ENCODE data around the gene PAFAH1B2. TPM values are rescaled to one million over a fixed set of nuclear protein-coding genes. Genes with fewer than 3 reads are reported as not detected.
A peak's percentile ranks its signal among the peaks of the same experiment; 100 is the strongest.

PAFAH1B2 gene
- total and polyA plus RNA-seq, 2 of the 8 experiments (the other 6 are each of a cell fraction or from before 2014, with no cell fraction given), result 38.2 to 161 TPM

DNA sequence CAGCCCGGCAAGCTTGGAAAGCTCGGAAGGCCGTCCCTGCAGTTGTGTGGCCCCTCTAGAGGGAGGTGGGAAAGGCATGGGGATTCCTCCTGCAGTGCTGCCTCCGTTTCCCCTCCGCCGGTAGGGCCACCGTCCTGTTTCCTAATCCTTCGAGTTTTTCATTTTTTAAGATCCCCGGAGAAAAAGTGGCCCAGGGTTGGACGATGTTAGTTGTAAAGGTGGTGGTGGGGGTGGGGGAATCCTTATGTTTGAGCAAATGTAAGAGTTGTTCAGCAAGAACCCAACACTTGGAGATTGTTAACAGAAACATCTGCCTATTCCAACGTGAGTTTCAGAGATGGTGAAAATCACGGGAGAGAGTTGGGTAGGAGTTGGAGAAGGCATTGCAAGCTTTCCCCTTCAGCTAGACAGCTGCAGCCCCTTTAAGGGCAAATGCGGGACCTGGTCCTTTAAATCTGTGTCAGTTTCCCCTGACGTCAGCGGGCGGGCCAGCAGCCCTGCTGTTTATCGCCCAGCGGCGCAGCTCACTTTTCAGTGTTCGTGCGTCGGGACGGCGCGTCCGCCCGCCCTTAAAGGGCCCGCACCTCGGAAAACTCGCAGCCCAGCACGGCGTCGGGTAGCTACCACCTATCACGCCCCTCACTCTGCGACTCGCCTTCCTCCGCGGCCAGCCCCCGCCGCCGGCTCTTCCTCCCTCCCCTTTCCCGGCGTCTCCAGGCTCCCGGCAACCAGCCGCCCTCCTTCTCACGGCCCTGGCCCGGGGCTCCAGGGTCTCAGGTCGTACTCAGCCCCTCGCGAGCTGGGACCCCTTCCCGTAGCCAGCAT is 34.3 kb downstream of the PAFAH1B2 start, which contains the start of gene SIDT2:
Gene SIDT2 (plus strand): TSS at position 534 of the 825 bp plus-strand sequence. CDS start 521 bp downstream, outside the sequence.
- Histone ChIP-seq H3K23ac (ENCODE audit: insufficient read length) (no peak within 1 kb of the TSS), H2BK20ac (ENCODE audit: low read length) (no peak within 1 kb of the TSS), H2AFZ (ENCODE audit: low read length) (peak within 1 kb of the TSS; percentile 58; the same call in 1 of the 2 replicates), H4K5ac (ENCODE audit: insufficient read length, low read depth, low read length) (peak within 1 kb of the TSS; percentile 60), H2BK12ac (ENCODE audit: low read depth, low read length) (0 out of 2 replicates have a peak within 1 kb of the TSS, but pooled peaks have one; percentile 53), H3K9me3 (ENCODE audit: insufficient read depth in 2 of 2, low read depth in 1 of 2, low read length in 1 of 2) (no peaks in the 10 kb centered on the region), H4K91ac (replicated peaks; ENCODE audit: insufficient read length, low read length) (no peak within 1 kb of the TSS), H3K79me2 (ENCODE audit: control insufficient read depth in 1 of 2, insufficient read depth in 2 of 2, low read length in 2 of 2) (no peaks in the 10 kb centered on the region), H3K79me1 (ENCODE audit: low read depth, low read length) (no peaks in the 10 kb centered on the region; the same call in 1 of the 2 replicates), H3K4me1 (replicated peaks in 1 of 4; ENCODE audit: control insufficient read depth in 3 of 4, insufficient read depth in 4 of 4, low read length in 3 of 4) (peaks cover 6 to 16% (median 12%) of the 10 kb centered on the region in 4 experiments), H3K9ac (replicated peaks in 1 of 4; ENCODE audit: extremely low read depth in 1 of 4, low read depth in 3 of 4, low read length in 3 of 4) (peak within 1 kb of the TSS; percentile 34 to 74 (median 65)), H3K4ac (replicated peaks; ENCODE audit: insufficient read length, low read depth, low read length) (no peak within 1 kb of the TSS), H3K23me2 (ENCODE audit: low read depth, low read length) (peaks cover 11% of the 10 kb centered on the region), H4K20me1 (replicated peaks in 1 of 2; ENCODE audit: control insufficient read depth in 1 of 2, insufficient read depth in 2 of 2, low read length in 2 of 2) (peaks cover 1 to 4% of the 10 kb centered on the region in 2 experiments), H3K18ac (ENCODE audit: extremely low read depth, low read length) (no peak within 1 kb of the TSS; the same call in 1 of the 2 replicates), H3K36me3 (ENCODE audit: control insufficient read depth in 2 of 4, insufficient read depth in 4 of 4, low read length in 3 of 4) (peaks cover 0 to 4% (median 3%) of the 10 kb centered on the region in 4 experiments; a peak in 2 of 8 replicates), H2BK120ac (replicated peaks; ENCODE audit: low read depth, low read length) (no peak within 1 kb of the TSS), H2AK5ac (ENCODE audit: low read depth, low read length) (no peak within 1 kb of the TSS), H3K27ac (ENCODE audit: low read depth, low read length) (peak within 1 kb of the TSS; percentile 16; the same call in 1 of the 2 replicates), H2BK5ac (ENCODE audit: low read depth, low read length) (peak within 1 kb of the TSS; percentile 63; the same call in 1 of the 2 replicates), H4K8ac (ENCODE audit: extremely low read depth, insufficient read depth, low read length) (peak within 1 kb of the TSS; percentile 76; the same call in 1 of the 2 replicates), H2BK15ac (ENCODE audit: low read length) (no peak within 1 kb of the TSS), H3K27me3 (replicated peaks in 1 of 4; ENCODE audit: control insufficient read depth in 3 of 4, extremely low read depth in 1 of 4, insufficient read depth in 3 of 4, low read length in 3 of 4) (no peaks in the 10 kb centered on the region), H3K14ac (ENCODE audit: insufficient read length) (no peak within 1 kb of the TSS), H3K4me3 (ENCODE audit: extremely low read depth in 1 of 4, insufficient read depth in 2 of 4, low read depth in 3 of 4, low read length in 4 of 4) (peak within 1 kb of the TSS; percentile 79 to 89 (median 82)), H3K56ac (replicated peaks; ENCODE audit: insufficient read length, low read depth, low read length) (no peak within 1 kb of the TSS), H3K4me2 (ENCODE audit: insufficient read depth in 1 of 2, low read depth in 2 of 2, low read length in 2 of 2) (peak within 1 kb of the TSS; percentile 87 to 96)
- FAIRE-seq (peak; percentile 75), DNase-seq (ENCODE audit: low read depth in 1 of 2, low spot score in 2 of 2) (peak; percentile 86 to 92)
- CTCF ChIA-PET (ENCODE audit: partially characterized antibody), result interaction anchor here (0.5 to 14.0 kb wide), 8 partner anchors 14 to 377 kb away, joined by 3 to 359 read pairs (median 4); partner anchors contain the start of genes PAFAH1B2, PCSK7, RNF214 and TAGLN
- POLR2A ChIA-PET (ENCODE audit: partially characterized antibody), result interaction anchor here (0.7 to 12.6 kb wide), 12 partner anchors 8 to 56 kb away, joined by 4 to 153 read pairs (median 5); partner anchors contain the start of genes PAFAH1B2, PCSK7, RNF214 and TAGLN
- 5% methylated on average over 41 of the region's 51 CpGs; no CpG with 5 or more reads in 1 of the 2 experiments for WGBS, 2 experiments (ENCODE audit: extremely low coverage in 1 of 2, insufficient coverage in 1 of 2, insufficient read length in 1 of 2, insufficient replicate concordance in 2 of 2, low coverage in 1 of 2, low lambda C conversion rate in 2 of 2, missing lambda C conversion rate in 1 of 2)
- TF ChIP-seq CBX8 (IDR thresholded peaks at IDR 0.05; ENCODE audit: borderline replicate concordance, low read depth, low read length), result no peak
- no peak for TF ChIP-seq HDAC6 (IDR thresholded peaks at IDR 0.05; ENCODE audit: low read depth, low read length)
- no peak for TF ChIP-seq SP2 (IDR thresholded peaks at IDR 0.05; ENCODE audit: low read length)
- peak; percentile 74 for TF ChIP-seq TAF1 (IDR thresholded peaks at IDR 0.05; ENCODE audit: low read depth, low read length)
- TF ChIP-seq CBX5 (IDR thresholded peaks at IDR 0.05; ENCODE audit: low read depth, low read length), result no peak
- TF ChIP-seq SRF (IDR thresholded peaks at IDR 0.05; ENCODE audit: low read depth, low read length), result no peak
- no peak for TF ChIP-seq KDM5A (IDR thresholded peaks at IDR 0.05; ENCODE audit: low read length)
- no peak for TF ChIP-seq BCL11A (IDR thresholded peaks at IDR 0.05; ENCODE audit: low read depth in 2 of 2, low read length in 2 of 2)
- TF ChIP-seq CEBPB (IDR thresholded peaks at IDR 0.05; ENCODE audit: low read depth, low read length), result no peak
- TF ChIP-seq EP300 (IDR thresholded peaks at IDR 0.05; ENCODE audit: borderline replicate concordance in 1 of 2, low read depth in 2 of 2, low read length in 2 of 2), result peak in 1 of 2 experiments; percentile 22; a peak in 1 of 3 replicates
- peak; percentile 63; the same call in 1 of the 2 replicates for TF ChIP-seq JUND (IDR thresholded peaks at IDR 0.05; ENCODE audit: low read length)
- TF ChIP-seq CHD1 (IDR thresholded peaks at IDR 0.05; ENCODE audit: low read depth, low read length), result no peak

All from H1 (cell line).